GM12892 (cell line): ENCODE data around the gene AK8.

Source experiments
- POLR2A ChIP-seq: IDR thresholded peaks from 2 replicates; pipeline ENCODE4 v1.6.1; 2011; ENCODE audit warnings: low read depth, low read length, control low read depth
- TAF1 ChIP-seq: IDR thresholded peaks from 2 replicates; pipeline ENCODE4 v1.6.1; 2011; ENCODE audit warnings: low read depth, mild to moderate bottlenecking, control low read depth, low read length, borderline replicate concordance

DNA sequence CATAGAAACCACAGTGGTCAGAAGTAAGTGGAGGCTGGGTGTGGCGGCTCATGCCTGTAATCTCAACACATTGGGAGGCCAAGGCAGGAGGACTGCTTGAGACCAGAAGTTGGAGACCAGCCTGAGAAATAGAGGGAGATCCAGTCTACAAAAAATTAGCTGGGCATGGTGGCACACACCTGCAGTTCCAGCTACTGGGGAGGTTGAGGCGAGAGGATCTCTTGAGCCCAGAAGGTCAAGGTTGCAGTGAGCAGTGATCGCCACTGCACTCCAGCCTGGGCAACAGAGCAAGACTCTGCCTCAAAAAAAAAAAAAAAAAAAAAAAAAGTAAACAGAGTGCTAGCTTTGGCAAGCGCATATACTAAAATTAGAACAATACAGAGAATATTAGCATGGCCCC, 24.6 kb downstream of the AK8 start:
- TF ChIP-seq POLR2A (no peak), TAF1 (no peak)
